Activated CD8-positive, alpha-beta memory T cell treated with anti-CD3 and anti-CD28 coated beads, Interleukin-2, amount 50 U/mL, for 4 hours (primary cell): ENCODE results near the gene FXR2.
"Not testable (repeated sequence)": the region's sequence is repeated elsewhere in the genome, so short reads cannot be mapped to it uniquely, and the experiment has no call there.

Source experiments
- DNase-seq: peaks from one replicate; pipeline ENCODE4 v3.0.0-alpha.2; 2020

FXR2 gene

DNA sequence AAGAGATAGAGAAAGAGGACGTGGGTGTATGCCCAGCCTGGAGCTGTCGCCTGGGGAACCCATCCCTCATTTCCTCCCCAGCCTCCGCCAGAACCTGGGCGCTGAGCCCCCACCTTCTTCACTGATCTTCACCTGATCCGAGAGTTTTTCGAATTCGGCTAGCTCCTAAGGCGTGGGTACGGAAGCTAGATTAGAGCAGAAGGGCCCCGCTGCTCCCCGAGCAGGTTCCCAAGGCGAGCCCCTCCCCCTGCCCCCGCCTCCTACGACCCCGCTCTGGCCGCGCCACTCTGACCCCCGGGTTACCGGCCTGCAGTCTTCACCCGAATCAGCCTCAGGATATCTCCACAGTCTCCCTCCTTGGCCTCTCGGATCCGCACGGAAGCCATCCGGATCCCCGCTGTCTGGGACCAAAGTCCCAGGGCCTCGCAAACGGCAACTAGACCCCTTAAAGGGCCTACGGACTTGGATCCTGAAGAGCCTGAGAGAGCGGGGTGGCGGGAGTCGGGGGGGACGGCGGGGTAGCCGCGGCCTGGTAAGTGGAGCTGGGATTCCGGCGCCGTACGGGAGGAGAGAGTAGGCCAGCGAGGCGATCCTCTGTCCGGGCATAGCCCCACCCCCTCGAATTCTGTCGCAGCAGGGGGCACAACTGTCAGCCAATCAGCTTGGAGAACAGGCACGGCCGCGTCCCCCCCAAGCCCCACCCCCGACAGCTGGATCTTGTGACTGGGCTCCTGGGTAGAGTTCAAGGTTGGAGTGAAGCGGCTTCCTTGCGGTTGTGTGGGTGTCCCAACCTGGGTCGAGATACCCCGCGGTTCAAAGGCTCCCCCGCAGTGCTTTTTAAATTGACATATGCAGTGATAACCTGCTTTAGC is 12.8 kb upstream of the FXR2 start, which contains the start of gene SAT2:
Gene SAT2, minus strand, starts transcription at position 572 of the 872 bp plus-strand sequence. Its CDS starts 186 bp downstream, at position 386.
- peak; percentile 85 for DNase-seq

DNA sequence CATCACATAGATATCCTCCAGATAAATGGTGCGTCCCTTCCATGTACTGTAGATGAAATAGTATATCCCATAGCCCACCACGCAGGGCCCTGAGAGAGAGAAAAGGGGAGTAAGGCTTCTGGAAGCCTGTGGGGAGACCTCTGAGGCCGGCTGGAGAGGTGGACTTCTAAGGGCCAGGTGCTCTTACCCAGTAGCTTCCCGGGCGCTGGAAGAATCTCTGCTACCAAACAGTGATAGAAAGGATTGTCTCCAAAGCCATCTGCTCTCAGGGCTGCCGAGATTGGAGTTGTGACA is 12.2 kb upstream of the FXR2 start:
- DNase-seq, result no peak

DNA sequence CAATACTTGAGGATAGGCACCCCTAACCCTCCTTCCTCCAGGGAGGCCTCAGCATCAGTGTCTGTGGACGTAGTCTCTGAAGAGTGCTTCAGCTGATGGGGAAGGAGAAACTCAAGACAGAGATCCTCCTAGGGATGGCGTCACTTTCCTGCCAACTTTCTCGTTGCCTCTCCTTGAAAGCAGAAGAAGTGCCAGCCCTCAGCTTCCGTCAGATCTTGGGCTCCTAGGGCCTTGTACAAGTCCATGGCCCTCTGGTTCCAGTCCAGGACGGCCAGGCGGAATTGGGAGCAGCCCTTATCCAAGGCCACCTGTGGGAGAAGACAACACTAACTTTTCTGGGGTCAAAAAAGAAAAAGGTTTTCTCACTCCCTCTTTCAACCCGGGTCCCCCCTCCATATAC is 11.6 kb upstream of the FXR2 start:
- DNase-seq, result no peak

DNA sequence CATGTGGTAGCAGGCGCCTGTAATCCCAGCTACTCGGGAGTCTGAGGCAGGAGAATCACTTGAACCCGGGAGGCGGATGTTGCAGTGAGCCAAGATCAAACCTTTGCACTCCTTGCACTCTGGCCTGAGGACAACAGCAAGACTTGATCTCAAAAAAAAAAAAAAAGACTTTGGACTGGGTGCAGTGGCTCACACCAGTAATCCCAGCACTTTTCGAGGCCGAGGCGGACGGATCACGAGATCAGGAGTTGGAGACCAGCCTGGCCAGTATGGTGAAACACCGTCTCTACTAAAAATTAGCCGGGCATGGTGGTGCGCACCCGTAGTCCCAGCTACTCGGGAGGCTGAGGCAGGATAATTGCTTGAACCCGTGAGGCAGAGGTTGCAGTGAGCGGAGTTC is 11.1 kb upstream of the FXR2 start:
- DNase-seq, result not testable (repeated sequence)

DNA sequence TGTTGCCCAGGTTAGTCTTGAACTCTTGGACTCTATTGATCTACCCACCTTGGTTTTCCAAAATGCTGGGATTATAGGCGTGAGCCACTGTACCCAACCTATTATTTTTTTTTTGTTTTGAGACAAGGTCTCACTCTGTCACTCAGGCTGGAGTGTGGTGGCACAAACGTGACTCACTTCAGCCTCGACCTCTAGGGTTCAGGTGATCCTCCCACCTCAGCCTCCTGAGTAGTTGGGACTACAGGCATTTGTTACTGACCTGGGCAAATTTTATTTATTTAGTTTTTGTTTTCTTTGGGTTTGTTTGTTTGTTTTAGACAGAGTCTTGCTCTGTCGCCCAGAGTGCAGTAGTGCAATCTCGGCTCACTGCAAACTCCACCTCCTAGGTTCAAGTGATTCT is 9.0 kb upstream of the FXR2 start:
- DNase-seq, result no peak

DNA sequence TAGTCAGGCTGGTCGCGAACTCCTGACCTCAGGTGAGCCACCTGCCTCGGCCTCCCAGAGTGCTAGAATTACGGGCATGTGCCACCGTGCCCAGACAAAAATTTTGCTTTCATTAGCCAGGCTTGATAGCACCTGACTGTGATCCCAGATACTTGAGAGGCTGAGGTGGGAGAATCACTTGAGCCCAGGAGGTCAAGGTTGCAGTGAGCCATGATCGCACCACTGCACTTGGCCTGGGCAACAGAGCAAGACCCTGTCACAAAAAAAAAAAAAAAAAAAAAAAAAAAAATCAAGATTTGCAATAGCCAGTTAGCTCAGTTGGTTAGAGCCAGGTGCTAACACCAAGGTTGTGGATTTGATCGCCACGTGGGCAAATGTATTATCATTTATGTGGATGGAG is 6.1 kb upstream of the FXR2 start:
- DNase-seq, result no peak

DNA sequence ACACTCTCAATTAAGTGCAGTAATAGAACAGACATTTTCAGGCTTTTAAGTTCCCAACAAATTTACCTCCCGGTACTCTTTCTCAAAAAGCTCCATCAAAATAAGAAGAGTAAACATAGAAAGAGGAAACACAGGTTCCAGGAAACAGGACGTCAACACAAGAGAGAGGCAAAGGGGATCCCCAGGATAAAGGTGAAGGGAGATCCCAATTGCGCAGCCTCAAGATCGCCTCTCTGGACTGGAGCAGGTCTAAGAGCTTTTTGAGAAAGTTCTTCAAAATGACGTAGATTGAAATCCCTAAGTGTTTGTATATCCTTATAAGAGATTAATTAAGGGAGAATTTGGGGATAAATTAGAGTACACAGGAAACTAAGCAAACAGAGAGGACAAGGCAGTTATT is 3.9 kb upstream of the FXR2 start:
- no peak for DNase-seq

DNA sequence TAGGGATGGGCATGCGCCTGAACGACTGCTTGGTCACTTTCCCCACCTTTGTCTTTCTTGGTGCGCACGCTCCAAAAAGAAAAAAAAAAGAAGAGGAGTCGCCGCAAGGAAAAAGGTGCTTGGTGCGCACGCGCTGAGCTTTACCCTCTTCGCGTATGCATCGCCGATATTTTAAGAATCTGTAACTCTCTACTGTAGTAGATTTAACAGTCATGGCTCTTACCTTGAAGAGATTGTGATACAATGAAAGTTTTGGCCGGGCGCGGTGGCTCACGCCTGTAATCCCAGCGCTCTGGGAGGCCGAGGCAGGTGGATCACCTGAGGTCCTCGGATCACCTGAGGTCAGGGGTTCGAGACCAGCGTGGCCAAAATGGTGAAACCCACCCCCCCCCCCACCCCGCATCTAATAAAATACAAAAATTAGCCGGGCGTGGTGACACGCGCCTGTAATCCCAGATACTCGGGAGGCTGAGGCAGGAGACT is 609 bp upstream of the FXR2 start:
- no peak for DNase-seq

DNA sequence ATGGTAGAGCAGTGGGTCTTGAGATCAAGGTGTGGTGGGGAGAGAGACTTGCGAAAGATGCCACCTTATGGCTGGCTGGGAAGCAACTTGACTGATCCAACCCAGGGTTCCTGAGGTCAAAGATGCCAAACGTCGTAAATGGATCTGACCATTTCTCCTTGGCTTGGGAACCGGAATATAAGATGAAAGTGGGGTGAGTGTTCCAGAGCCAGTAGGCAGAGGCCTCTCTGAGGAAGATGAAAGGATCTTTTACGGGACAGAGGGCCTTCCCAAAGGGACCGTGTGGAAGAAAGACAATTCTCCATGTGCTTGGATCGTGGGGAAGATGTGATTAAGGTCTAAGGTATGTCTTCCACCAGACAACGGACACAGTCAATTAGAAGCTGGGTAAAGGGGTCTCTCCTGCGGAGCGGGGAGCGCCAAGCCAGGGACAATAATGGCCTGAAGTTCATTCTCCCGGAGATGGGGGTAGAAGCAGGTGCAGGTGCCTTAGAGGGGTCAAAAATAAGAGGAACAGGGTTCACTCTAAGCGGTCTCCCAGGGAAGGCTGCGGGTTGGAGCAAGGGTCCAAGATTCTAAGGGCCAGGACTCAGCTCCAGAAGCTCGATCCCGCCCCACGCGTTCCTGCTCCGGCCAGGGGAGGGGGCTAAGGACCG is 800 bp downstream of the FXR2 start:
- DNase-seq, result no peak

DNA sequence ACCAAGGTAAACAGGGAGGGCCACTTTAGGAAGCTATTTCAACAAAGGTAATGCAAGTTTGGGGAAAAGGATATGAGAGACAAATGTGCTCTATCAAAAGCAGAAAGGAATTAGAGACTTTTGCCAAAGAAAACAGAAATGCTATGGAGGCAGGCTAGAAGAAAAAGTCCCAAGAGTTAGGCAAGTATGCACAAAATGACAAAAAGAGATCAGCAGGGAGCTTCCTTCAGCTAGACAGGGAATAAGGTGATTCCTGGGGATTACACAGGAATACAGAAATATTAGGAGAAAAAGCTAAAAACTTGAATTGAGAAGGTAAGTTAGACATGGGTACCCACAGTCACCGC is 2.4 kb downstream of the FXR2 start:
- no peak for DNase-seq

DNA sequence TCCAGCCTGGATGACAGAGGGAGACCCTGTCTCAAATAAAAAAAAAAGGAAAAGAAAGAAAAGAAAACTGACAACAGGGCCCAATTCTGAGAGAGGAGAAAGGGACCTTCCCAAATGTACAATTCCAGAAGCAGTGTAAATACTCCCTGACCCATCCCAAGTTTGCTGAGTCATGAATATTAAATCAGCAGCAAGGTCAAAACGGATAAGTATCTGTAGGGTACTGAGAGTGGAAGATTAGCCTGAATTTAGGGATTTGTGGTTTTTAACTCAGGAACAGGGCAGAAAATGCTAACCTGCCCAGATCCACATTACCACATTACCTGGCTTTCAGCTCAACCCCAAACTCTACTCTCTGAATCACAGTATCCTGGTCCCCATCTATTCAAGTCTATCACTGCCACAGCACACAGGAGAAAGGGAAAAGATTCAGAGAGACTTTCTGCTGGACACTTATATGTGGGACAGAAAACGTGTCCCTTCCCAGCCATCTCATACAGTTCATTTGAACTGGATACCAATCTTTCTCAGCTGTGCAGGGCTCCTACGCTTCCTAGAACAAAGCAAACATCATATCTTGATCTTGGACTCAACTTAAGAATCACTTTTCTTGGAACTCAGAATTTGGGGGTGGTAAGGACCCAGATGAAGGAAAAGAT is 2.9 kb downstream of the FXR2 start:
- DNase-seq, result no peak

DNA sequence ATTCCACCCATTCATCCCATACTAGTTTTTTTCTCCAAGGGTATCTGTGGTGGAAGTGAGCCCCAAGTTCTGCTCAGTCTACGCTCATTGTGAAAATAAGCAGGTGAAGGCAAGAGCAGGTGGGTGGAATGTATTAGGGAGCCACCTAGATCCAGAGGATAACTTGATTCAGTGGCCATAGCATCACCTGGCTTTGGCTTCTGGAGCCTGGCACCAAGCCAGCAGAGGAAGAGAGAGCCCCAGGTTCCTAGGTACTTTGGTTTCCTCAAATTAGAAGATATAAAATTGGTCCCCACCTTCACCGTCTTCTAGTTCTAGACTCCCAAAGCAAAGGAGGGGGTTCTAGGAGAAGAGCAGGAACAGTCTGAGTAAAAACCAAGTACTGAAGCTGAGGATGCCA is 4.1 kb downstream of the FXR2 start:
- DNase-seq, result no peak

DNA sequence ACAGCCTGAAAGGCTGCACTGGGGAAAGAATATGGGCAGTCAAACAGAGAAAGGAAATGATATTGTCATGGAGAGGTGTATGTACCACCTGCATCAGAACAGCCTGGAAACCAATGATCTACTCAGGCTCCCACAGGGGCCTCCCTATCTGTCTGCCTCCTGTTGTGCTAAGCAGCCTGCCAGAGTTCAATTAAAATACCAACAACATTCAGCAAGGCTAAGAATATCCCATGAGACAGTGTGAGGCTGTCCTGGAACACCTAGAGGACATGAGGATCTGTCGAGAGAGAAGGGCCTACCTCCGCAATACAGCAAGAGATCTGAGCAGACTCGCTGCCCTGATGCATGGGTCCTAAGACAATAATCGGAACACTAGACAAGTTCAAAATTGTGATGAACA is 8.4 kb downstream of the FXR2 start:
- DNase-seq, result no peak

DNA sequence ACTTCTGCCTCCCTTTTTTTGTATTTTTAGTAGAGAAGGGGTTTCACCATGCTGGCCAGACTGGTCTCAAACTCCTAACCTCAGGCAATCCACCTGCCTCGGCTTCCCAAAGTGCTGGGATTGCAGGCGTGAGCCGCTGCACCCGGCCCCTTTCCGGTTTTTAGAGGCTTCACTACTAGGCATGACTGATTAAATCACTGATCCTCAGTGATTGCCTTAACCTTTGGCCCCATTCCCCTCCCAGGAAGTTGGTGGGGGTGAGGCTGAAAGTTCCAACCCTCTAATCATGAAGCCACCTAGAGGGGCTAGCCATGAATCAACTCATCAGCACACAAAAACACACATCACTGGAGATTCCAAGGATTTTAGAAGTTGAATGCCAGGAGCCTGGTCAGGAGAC is 17.1 kb downstream of the FXR2 start:
- DNase-seq, result not testable (repeated sequence)

DNA sequence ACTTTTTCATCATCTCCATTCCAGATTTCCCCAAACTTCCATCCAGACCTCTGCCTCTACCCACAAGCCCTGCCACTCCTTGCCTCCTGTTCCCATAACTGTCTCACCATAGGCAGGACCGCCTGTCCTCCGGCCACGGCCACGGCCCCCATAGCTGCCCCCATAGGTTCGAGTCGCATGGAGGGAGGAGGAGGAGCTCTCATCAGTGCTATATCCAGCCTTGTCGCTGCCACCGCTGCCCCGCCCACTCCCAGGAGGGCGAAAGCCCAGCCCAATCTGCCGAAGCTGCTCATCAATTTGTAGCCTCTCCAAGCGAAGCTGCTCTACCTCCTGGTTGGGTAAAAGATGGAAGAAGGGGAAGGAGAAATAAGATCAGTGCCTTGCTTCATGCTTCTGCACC is 21.4 kb downstream of the FXR2 start:
- DNase-seq, result no peak

DNA sequence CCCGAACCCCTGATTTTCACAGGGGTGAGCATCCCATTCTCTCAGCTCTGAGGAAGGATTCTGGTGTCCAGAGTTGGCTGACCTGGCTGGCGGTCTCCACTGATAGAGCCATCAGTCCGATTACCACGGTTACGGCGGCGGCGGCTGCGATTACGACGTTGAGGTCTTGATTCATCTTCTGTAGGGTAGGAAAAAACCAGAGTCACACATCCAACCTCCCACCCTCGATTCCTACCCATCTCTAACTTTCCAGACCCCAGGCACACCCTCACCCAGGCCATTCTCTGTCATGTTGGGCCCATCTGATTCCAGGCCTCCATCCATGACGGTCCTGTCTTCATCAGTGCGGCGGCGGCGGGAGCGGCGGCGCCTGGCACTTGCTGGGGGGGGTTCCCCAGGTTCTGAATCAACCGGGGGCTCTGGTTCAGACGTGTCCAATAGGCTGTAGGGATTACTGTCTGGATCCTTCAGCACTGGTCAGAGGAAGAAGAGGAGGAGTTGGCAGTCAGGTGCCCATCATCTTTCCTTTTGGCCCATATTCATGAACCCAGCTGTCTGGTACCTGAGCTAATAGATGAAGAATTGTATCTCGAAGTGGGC is 22.2 kb downstream of the FXR2 start:
- DNase-seq, result no peak

DNA sequence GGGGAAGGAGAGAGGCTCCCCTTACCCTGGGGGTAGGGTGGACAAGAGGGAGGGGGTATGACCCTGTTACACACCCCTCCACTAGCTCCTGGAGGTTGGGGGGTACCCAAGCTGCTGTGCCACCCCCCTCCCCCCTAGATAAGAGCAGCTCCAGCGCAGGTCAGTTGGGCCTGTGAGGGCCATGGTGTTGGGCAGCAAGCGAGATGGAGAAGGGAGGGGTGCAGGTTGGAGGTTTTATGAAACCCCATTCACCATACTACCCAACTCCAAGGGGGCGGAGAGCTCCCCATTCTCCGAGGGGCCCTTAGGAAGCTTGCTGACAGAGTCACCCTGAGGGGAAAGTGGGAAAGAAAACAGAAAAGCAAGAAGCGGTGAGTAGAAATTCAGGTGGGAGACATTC is 23.1 kb downstream of the FXR2 start:
- no peak for DNase-seq

DNA sequence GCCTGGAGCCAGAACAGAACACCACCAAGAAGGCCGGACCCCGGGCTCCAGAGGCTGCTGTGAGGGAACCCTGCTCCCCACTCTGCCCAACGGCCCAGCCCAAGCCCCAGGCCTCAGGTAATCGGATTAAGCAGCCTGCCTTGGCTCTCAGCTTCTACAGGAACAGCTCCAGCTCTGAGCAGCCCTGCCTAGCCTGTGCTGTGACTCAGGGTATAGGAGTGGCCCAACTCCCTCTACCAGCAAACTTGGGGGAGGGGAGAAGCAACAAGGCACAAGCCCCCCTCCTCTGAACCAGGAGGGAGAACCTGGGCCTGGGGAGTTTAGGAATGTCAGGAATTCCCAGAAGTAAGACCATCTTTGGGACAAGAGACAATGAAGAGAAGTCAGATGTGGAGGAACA is 24.0 kb downstream of the FXR2 start:
- no peak for DNase-seq

DNA sequence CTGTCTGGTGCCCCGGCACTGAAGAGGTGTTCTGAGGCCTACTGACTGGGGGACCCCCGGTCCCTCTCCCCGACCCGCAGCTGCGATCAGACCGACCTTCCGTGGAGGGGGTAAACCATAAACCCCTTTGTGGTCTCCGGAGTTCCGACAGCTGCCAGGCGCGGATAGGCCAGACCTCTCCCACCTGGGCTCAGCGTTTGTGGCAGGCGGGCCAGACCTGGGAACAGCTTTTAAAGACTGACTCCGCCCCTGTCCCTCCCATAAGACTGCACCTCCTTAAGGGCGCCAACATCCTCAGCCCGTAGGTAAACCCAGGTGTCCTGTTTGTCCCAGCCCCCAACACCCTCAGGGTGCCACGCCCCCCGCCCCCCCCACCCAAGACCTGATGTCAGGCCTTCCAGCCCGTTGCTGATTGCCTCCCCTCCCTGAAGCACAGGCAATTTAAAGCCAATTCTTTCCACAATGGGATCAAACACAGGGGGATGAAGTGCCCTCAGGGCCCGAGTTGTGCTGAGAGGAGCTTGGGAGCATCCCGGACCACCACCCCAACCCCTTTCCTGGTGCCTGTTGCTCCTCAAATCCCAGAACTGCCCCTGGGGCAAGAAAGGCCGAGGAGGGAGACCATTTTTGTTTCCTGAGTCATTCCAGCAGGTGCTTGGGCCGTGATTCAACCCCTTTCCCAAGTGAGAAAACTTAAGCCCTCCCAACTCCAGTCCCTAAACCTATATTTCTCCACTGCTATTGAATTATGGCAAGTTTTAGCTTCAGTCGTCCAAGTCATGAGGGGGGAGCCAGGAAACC is 24.6 kb downstream of the FXR2 start, which contains the start of gene SOX15:
Gene SOX15, minus strand, starts transcription at position 204 of the 801 bp plus-strand sequence. CDS start 418 bp downstream, outside the sequence.
- DNase-seq, result no peak

DNA sequence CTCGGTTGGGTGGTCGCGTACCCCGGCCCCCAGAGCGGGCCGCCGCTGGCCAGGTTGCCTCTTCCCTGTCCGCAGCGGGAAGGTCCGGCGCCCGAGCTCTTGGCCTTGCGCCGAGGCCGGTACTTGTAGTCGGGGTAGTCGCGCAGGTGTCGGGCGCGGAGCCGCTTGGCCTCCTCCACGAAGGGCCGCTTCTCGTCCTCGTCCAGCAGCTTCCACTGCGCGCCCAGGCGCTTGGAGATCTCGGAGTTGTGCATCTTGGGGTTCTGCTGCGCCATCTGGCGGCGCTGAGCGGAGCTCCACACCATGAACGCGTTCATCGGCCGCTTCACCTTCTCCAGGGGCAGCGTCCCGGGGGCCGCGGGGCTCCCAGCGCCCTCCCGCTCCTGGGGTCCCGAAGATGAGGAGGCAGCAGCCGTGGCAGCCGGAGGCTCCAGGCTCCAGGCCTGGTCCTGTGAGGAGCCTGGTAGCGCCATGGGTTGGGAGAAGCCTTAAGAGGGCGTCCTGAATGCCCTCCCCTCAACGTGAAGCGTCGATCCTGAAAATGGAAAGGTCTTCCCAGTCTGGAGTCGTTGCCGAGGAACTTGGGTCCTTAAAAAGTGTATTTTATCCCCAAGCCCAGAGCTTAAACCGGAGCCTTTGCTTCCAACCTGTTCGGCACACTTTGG is 25.4 kb downstream of the FXR2 start:
- peak; percentile 73 for DNase-seq

DNA sequence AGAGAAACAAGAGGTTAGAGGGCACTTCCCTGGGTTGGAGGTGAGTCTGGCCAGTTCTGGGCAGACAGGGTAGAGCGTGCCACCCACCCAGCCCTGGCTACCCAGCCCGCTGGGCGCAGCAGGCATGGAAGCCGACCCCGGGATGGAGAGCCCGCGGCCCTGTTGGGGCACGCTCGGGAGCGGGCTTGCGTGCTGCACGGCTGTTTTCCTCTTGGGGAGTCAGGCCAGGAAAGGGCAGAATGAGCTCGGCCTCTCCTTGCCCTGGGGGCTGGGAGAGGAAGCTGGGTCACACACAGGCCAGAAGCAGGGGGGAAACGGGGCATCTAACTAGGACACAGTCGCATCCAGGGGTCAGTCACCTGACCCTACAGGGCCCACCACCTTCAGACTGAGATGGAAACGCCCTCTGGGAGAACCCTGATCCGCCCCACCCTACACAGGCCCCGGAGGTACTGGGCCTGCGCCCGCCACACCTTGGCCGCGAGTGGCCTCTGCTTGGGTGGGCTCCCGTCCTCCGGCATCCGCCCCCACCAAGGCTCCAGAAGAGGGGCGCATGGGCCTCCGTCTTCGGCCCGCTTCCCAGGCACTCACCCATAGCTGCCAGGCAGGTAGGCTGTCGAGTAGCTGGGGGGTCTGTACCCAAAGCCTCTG is 26.0 kb downstream of the FXR2 start:
- DNase-seq, result no peak
